HG03175 (cell line): ENCODE results near the gene SCN1B.
A peak's percentile ranks its signal among the peaks of the same experiment; 100 is the strongest.
"Not testable (repeated sequence)": the region's sequence is repeated elsewhere in the genome, so short reads cannot be mapped to it uniquely, and the experiment has no call there.

Experiments
- ATAC-seq: cut with Tn5 transposase; IDR thresholded peaks from one replicate; pipeline ENCODE4 v1.9.1; 2021; ENCODE audit warnings: mild to moderate bottlenecking, moderate library complexity; ENCODE audit not compliant: unreplicated experiment

SCN1B gene

DNA sequence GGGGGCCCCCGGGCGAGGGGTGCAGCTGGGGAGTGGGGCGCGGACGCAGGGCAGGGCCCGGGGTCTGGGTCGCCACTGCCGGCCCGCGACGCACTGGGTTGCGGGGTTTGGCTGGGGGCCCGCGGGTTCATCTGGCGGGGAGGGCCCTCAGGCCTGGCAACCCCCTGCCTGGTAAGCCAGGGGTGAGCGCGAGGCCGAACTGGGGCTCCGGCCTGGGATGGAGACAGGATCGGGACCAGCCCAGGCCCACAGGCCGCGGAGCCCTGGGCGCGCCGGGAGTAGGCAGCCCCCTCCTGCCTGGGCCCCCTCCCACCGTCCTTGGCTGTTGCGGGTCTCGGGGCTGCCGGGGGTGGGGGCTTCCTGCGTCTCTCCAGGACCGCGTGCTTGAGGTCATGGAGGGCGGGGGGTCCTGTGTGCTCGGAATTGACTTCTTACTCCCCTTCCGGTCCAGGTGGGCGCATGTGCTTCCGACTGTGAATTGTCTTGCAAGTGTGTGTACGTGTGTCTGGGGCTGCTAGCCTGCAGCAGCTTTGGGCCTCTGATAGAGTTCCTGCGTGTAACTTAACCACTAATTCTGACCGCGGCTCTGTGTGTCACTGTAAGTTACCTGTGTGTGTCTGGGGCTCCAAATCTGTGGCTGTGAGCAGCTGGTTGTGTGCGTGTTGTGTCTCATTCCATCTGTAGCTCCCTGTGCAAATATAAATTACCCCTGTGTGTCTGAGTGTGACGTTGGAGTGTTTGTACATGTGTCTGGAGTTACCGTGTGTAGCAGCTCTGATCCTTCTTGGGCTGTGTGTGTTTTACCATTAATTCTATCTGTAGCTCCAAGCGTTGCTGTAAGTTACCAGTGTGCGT lies 29.4 kb upstream of the SCN1B start:
- ATAC-seq, result peak; percentile 13

DNA sequence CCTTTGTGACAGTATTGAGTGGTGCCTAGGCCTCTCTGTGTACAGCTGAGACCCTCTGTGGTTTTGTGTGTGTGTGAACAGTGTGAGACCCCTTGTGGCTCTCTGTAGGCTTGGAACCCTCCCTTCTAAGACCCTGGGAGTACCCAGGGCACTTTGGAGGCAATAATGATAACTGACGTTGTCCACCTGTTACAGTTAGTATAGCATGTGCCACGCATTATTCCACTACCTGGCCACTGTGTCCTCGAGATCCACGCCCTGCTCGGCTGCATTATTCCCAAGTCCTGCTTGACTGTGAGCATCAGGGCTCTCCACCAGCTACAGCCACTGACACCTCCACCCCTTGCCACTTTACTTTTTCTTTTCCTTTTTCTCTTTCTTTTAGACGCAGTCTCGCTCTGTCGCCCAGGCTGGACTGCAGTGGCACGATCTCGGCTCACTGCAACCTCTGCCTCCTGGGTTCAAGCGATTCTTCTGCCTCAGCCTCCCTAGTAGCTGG lies 28.2 kb upstream of the SCN1B start:
- ATAC-seq, result no peak

DNA sequence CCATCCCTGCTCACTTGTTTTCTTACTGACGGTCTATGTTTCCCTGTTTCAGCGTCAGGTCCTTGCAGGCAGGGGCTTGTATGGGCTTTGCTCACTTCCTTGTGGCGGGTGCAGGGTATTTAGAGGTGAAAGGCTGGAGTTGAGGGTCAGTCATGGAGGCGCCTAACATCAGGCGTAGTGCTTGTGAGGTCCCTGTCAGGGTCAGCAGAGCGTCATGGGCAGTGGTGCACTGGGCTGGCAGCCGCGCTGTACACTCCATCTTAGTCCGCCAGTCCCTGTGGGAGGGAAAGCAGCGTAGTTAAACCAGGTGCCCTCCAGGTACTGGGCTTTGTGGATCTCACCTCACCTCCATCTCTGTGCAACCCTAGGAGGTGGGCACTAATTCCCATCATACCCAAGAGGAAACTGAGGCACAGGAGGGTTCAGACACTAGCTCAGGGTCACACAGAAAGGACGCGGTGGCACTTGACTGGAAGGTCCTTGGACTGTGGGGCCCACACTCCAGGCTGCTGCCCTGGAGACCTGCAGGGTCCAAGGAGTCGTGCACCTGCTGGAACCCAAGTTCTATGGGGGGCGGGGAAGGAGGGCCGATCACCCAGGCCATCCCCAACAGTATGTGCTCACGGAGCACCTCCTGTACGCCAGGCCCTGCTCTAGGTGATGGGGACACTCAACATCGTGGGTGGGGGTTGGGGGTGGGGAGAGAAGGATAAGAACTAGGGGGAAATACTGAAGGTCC lies 25.6 kb upstream of the SCN1B start:
- ATAC-seq, result no peak

DNA sequence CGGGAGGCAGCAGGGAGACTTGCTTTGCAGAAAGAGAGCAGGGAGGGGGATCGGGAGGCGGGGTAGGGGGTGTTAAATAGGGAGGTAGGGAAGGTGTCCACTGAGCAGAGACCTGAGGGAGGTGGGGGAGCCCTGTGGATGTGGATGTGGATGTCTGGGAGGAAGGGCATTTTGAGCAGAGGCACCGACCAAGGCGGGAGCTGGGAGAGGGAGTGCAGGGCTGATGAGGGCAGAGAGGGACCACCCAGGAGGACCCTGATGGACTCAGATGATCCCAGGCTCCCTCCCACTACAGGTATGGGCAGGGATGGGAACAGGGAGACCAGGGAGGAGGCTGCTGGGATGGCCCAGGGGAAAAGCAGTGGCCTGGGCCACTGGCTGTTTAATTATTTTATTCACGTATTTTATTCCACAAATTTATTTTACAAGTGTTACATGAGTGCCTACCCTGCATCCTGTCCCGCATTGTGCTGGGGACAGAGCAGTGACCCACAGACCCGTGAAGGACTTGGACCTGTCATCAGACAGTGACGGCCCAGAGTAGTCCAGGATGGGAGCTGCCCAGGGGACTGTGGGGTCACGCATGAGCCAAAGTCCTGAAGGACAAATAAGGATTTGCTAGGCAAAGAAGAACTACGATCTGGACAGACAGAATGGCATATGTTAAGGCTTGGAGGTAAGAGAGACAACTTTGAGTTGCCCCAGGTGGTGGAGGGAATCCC lies 24.9 kb upstream of the SCN1B start:
- no peak for ATAC-seq

DNA sequence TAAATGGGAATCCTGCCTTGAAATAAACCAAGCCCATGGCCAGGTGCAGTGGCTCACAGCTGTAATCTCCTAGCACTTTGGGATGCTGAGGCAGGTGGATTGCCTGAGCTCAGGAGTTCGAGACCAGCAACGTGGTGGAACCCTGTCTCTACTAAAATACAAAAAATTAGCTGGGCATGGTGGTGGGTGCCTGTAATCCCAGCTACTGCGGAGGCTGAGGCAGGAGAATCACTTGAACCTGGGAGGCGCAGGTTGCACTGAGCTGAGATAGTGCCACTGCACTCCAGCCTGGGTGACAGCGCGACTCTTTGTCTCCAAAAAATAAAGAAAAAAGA lies 24.3 kb upstream of the SCN1B start:
- ATAC-seq, result not testable (repeated sequence)

DNA sequence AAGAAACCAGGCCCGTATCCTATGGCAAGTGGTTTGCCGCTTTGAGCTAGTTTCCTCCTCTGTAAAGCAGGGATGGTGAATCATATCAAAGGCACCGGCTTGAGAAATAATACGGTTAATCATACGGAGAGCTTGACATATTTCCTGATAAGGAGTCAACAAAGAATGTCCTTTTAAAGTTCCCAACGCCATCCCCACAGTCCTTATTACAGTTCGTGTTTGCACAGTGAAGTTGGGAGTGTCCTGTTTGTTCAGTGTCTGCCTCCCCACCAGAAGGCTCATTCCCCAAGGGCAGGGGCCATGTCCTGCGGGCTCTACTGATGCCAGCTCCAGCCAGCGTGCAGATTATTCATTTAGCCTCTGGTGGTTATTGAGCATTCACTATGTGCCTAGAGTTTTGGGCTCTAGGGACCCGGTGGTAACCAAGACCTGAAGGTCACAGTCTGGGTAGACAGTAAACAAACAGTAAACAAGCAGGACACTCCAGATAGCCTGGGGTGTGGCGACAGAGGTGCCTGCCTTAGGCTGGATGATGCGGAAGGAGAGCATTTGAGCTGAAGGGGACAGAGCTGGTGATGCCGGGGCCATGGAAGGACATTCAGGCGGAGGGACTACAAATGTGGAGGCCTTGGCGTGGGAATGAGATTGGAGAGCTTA lies 23.8 kb upstream of the SCN1B start:
- no peak for ATAC-seq

DNA sequence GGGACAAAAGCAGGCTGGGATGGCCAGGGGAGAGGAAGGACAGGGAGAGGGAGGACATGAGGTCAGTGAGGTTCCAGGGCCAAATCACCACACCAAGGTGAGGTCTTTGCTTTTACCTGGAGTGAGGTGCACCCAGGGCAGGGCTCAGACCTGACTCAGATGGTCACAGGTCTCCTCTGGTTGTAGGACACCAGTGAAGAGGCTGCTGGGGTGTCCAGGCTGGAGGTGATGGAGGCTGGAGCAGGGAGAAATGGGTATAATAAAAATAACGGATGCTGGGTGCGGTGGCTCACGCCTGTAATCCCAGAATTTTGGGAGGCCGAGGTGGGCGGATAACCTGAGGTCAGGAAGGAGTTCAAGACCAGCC lies 23.3 kb upstream of the SCN1B start:
- no peak for ATAC-seq

DNA sequence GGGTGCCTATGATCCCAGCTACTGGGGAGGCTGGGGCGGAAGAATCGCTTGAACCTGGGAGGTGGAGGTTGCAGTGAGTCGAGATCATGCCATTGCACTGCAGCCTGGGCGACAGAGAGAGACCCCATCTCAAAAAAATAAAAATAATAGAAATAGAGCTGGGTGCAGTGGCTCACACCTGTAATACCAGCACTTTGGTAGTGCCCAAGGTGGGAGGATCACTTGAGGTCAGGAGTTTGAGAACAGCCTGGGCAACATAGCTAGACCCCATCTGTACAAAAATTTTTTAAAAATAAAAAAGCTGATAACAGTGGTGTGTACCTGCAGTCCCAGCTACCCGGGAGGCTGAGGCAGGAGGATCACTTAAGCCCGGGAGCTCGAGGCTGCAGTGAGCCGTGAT lies 22.8 kb upstream of the SCN1B start:
- not testable (repeated sequence) for ATAC-seq

DNA sequence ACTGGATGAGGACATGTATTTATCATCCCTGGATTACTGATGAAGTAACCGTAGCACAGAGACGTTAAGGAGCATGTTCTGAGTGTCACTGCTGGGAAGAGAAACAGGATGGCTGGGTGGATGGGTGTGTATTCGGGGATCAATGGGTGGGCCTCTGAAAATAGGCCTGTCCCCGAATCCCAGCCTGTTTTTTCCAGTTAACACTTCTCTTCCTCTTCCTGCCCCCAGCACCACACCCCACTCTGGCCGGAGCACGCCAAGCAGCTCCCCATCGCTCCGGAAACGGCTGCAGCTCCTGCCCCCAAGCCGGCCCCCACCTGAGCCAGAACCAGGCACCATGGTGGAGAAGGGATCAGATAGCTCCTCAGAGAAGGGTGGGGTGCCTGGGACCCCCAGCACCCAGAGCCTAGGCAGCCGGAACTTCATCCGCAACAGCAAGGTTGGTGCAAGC lies 21.4 kb upstream of the SCN1B start:
- ATAC-seq, result no peak

DNA sequence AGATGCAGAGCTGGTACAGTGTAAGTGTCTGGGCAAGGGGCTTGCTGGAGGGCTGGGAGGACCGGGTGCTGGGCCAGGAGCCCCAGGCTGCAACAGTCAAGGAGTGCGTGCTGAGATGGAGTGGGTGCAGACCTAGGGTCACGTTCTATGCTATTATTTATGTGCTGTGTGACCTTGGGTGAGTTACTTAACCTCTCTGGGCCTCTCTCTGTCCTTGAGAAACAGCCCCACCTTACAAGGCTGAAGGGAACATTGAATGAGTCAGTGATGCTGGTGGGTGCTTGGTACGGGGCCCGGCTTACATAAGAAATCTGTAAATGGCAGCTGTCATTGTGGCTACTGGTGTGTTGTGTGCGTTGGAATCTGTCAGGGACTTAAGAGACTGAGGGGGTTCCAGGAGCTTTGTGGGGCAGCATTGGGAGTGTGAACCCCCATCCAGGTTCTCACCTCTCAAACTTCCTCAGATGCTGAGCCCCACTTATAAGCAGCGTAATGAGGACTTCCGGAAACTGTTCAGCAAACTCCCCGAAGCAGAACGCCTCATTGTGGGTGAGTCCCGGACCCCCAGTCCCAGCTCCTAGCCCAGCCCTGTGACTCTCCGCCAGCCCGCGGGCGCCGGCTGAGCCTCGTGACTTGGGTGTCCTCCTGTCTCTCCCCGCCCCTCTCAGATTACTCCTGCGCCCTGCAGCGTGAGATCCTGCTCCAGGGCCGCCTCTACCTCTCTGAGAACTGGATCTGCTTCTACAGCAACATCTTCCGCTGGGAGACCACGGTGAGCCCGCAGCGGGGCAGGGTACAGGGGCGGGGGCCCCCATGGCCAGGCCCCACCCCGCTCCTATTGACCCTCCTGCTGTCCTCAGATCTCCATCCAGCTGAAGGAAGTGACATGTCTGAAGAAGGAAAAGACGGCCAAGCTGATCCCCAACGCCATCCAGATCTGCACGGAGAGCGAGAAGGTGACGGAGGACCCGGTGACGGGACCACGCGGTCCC lies 20.6 kb upstream of the SCN1B start:
- no peak for ATAC-seq

DNA sequence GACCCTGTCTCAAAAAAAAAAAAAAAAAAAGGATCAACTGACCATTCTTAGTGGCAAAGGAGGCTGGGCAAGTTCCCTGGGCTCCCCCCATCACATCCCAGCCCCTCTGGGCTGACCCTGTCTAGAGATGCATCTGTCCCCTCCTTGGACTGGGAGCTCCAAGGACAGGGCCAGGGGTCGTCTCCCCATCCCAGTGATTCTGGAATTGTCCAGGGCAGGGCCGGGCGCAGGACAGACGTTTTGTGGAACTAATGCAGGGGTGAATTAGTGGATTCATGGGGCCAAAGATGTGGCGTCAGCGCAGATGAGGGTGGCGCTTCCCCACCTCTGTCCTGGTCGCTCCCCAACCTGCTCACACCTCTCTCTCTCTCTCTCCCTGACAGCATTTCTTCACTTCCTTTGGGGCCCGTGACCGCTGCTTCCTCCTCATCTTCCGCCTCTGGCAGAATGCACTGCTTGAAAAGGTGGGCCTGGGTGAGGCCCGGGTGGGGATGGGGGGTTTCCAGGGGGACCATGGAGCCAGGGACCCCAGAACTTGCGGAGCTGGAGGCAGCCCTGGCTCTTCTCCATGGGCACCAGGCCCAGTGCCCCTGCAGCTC lies 19.1 kb upstream of the SCN1B start:
- ATAC-seq, result no peak

DNA sequence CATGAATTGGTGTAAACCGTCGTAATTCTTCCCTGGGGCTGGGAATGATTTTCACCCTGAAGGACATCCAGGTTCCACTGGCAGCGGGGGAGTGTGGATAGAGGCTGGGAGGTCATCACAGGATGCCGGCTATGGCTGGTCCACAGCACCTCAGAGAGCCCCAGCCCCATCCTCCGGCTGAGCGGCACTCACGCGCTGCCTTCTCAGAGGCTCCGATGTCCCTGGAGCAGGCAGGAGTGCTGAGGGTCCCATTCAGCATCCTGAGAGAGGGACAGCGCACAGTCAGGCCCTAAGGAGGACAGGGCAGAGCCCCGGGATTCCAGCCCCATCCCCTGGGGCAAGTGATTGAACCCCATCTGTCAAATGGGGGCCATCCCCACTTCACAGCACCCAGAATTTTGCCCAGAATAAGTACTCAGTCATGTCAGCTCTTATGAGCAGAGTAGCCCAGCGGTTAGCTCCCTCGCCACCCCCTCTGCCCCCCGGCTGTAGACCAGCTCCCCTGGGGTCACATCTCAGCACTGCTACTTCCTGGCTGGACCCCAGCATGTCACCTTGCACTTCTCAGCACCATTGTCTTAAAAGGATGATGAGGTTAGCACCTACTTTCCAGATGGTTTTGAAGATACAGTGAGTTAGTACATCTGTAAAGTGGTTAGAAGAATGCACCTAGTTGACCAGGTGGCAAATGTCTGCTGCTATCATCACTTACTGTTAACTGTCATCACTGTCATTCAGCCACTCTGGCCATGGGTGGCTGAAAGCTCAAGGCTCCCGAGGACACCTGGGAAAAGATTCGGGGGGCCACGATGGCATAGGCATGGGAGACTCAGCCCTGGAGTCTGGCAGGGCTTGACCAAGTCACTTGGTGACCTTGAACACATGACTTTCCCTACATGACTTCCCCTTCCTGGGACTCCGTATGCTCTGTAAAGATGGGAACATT lies 18.3 kb upstream of the SCN1B start:
- ATAC-seq, result no peak

DNA sequence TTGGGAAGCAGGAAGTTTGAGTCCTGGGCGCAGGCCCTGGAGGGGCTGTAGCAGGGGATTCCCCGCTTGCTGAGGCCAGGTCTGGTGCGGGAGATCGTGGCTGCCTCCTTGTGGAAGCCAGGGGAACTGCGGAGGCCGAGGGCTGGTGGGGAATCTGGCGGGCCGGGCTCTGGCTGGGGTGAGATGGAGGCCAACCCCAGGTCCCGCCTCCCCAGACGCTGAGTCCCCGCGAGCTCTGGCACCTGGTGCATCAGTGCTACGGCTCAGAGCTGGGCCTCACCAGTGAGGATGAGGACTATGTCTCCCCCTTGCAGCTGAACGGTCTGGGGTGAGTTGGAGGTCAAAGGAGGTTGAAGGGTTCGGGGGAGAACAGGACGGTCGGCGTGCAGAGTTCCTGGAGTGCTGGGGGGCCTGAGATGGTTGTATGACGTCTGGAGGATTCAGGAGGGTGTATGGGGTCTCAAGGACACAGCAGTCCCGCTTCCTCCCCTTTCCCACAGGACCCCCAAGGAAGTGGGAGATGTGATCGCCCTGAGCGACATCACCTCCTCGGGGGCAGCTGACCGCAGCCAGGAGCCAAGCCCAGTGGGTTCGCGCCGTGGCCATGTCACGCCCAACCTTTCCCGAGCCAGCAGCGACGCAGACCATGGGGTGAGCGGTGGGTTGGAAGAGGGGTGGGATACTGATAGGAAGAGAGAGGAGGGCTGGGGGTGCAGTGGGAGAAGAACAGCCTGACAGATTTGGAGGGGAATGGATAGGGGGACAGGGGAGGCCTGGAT lies 17.0 kb upstream of the SCN1B start:
- no peak for ATAC-seq

DNA sequence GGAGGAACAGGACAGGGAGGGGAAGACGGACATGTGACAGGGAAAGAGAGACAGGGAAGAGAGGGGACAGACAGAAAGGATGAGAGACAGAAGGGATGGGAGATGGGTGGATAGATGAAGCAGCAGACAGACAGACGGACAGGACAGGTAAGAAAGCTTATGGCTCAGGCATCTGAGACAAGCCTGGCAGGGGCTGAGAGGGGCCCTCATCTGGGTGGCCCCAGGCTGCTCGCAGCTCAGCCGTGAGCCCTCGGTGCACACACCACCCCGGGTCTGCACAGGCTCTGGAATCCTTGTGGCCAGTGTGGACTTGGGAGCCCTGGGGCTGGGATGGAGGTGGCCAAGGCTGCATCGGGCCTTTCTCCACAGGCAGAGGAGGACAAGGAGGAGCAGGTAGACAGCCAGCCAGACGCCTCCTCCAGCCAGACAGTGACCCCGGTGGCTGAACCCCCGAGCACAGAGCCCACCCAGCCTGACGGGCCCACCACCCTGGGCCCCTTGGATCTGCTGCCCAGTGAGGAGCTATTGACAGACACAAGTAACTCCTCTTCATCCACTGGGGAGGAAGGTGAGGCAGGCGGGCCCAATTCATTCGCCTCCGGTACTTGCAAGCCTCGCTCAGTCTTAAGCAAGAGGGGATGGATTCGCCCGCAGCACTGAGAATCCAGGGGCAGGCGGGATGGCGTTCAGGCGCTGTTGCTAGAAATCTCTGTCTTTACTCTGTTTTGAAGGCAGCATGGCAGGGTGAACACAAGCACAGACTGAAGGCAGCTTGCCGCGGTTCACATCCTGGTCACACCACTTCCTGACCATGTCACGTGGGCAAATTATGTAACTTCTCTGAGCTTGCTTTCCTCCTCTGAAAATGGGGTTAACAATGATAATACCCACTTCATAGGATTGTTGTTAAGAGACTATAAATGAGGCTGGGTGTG lies 16.2 kb upstream of the SCN1B start:
- no peak for ATAC-seq

DNA sequence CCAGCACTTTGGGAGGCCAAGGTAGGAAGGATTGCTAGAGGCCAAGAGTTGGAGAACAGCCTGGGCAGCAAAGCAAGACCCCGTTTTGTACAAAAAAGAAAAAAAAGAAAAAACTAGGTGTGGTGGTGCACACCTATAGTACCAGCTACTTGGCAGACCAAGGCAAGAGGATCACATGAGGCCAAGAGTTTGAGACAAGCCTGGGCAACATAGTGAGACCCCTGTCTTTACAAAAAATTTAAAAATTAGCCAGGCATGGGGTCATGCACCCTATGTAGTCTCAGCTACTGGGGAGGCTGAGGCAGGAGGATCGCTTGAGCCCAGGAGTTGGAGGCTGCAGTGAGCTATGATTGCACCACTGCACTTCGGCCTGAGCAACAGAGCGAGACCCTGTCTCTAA lies 15.5 kb upstream of the SCN1B start:
- ATAC-seq, result not testable (repeated sequence)

DNA sequence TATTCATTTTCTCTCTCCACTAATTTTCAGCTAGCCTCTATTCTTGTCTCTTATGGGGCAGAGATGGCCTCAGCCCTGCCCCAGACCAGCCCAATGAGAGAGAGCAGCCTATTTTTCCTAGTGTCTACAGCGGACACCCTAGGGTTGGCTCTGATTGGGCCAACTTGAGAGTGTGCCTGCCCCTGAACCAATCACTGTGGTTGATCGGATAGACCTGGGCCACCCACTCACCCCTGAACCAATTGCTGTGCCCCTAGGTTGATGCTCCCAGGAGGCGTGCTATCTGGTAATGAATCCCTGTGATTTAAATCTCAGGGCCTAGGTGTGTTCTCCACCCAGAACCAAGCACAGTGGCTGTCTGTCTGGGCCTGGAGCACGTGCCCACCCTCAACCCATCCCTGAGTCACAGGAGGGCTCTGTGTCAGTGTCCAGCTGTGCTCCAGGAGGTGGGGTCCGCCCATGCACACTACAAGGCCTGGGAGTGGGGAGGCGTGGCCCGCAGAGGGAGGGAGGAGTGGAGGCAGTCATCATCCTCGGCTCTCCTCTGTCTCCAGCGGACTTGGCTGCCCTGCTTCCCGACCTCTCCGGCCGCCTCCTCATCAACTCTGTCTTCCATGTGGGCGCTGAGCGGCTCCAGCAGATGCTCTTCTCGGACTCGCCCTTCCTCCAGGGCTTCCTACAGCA lies 14.9 kb upstream of the SCN1B start:
- ATAC-seq, result no peak
